Forelimb muscle (tissue), 1 donor: ENCODE results near the gene AFM. TPM values are rescaled to one million over a fixed set of nuclear protein-coding genes. Genes with fewer than 3 reads are reported as not detected.

Experiments used
- DNase-seq: peaks from one replicate; pipeline ENCODE4 v3.0.0-alpha.2; 2013; ENCODE audit warnings: low read depth
- polyA plus RNA-seq: library from polyadenylated mRNA; unstranded; fragments of 120-200 nt; gene quantifications from one replicate; pipeline ENCODE4 v1.2.1, GENCODE V29; 2013; ENCODE audit not compliant: insufficient read length

Gene AFM
- polyA plus RNA-seq, 1 donor: not detected

DNA sequence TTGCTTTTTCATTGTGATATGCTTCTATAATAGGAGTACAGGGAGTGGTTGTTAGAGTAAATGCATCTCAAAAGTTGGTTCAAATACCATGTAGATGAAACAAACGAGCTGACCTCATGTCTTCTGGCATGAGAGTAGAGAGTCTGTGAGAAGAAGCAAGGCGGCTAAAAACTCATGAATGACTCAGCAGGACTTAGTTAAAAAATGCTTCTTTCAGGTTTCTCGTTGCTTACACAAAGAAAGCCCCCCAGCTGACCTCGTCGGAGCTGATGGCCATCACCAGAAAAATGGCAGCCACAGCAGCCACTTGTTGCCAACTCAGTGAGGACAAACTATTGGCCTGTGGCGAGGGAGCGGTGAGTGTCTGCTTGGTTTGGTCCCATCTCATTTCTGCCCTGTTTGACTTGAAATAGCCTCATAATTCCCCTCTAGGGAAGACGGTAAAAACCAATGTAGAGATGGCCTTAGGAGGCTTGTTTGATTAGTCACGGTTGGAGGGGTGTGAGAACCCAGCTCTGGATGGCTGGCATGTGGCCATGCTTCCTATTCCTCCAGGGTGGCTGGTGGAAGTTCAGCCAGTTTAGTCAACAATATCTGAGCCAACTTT lies 31.0 kb upstream of the AFM start:
- no peak for DNase-seq

DNA sequence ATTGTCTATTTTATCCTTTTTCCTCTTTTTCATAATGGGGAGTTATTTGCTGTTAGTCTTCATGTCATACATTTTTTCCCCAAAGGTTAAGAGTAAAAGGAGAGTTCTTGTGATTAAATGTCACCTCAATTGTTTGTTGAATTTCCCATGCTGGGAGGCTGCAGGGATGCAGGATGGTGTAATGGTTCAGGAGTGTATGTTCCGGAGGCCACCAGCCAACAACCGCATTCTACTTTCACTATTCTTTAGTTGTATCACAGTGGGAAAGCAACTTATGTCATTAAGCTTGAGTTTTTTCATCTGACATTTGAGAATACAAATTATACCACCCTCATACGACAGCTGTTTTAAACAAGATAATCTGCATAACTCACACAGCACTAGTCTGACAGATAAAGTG lies 30.1 kb upstream of the AFM start:
- no peak for DNase-seq

GRCh38 chr4:73451981-73452747 lies 29.4 kb upstream of the AFM start:
- DNase-seq: no peak

- DNase-seq: no peak
Measured at GRCh38 chr4:73452953-73453700, 28.4 kb upstream of the AFM start.

GRCh38 chr4:73453701-73454005 lies 27.9 kb upstream of the AFM start:
- DNase-seq: no peak

DNA sequence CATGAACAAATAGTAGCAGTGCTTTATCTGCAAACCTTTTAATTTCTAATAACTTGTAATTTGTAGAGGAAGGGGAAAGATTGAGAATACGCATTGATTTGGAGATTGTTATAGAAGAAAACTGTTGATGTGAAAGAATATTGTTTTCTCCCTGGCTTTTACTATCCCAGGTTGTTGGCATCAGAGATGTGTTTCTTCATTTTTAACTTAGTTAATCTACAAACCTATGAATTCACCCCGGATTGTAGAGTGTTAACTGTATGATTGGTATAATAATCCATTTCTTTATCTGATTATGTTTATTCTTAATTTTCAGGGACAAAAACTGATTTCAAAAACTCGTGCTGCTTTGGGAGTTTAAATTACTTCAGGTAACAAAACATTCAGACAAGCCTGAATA lies 26.6 kb upstream of the AFM start:
- no peak for DNase-seq

DNA sequence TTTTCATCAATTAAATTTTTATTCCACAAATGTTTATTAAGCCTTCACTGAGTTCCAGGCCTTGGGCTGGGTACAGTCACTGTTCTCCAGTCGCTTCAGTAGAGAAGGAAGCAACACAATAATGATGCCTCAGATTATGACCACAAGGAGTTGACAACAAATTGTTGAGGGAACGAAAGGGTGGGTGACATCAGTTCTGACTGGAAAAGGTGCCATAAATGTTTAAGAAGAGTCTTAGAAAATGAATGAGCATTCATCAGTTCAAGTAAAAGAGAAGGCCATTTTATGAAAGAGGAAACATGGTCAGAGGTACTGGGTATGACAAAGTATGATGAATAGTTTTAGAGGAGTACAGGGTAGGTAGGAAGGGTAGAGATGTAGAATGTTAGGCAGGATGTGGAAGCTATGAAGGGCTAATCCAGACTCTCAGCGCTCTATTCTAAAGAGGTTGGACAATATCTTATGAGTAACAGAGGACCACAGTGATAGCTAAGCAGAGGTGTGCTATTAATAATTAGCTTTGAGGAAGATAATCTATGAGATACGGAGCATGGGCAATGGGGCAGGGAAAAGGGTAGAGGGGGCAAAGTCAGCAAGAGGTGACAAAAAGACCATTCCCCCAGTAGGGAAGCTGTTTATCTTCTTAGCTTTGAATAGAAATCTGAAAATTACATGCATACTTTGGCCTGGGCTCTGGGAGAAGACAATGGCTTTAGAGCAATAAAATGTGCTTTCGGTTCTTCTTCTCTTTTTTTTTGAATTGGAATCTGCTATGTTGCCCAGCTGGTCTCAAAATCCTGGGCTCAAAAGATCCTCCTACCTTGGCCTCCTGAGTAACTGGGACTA lies 25.1 kb upstream of the AFM start:
- DNase-seq: no peak

DNA sequence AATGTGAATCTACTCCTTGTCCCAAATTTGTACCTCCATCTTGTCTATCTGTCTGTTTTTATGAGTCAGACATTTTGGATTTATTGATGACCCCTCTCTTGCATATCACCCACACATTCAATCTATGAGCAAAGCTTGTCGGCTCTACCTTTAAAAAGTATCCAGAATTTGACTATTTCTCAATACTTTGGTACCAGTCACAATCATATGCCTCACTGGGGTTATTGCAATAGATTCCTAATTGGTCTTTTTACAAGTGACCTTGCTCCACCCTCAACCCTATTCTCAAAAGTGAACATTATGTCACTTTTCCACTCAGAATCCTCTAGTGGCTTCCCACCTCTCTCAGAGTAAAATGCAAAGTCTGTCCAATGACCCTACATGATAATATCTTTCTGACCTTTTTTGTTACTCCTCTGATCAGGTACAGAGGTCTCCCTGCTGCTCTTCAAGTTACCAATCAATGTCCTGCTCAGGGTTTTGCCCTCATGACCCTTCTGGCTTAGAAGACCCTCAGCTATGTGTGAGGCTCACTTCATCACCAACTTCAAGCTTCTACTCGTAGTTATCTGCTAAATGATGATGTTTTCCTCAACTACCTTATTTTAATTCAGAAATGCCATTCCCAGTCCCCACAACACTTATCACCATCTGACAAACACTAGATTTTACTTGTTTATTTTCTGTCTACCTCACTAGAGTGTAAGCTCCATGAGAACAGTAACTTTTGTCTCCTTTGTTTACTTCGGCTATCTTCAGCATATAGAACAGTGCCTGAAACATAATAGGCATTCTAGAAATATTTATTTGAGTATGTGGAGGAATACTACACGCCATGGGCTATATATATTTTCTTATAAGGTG lies 23.1 kb upstream of the AFM start:
- no peak for DNase-seq

DNA sequence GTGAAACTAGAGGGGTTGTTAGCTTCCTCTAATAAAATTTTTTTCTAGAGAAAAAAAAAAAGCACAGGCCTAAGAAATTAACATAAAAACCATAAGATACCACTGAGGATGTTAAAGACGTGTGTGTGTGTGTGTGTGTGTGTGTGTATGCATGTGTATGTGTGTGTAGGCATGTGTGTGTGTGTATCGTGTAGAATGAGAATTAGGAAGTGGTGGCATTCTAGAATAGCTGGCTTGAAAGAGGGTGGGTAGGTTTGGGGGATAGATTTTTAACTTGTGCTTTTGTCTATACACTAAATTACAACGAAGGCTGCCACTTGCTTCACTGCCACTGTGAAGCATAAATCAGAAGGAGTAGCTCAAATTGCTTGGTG lies 22.5 kb upstream of the AFM start:
- DNase-seq: no peak

GRCh38 chr4:73460913-73461522 lies 20.5 kb upstream of the AFM start:
- no peak for DNase-seq

DNA sequence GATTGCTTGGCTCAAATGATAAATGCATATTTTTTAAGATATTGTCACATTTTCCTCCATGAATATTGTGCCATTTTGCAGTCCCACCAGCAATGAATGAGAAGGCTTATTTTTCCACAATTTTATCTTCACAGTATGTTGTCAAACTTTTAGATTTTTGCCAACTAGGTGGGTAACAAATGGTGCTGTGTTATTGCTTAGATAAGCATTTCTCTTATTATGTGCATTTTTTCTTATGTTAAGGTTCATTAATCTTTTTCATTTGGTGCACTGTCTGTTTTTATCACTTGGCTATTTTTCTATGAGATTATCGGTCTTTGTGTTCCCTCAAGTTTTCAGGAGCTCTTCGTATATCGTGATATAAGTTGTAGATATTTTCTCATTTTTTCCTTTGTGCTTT lies 13.4 kb upstream of the AFM start:
- no peak for DNase-seq

DNA sequence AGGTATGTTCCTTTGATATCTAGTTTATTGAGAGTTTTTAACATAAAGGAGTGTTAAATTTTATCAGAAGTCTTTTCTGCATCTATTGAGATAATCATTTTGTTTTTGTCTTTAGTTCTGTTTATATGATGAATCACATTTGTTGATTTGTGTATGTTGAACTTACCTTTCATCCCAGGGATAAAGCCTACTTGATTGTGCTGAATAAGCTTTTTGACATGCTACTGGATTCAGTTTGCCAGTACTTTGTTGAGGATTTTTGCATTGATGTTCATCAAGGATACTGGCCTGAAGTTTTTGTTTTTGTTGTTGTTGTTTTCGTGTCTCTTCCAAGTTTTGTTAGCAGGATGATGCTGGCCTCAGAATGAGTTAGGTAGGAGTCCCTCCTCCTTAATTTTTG lies 10.8 kb upstream of the AFM start:
- no peak for DNase-seq

- DNase-seq: no peak
Measured at GRCh38 chr4:73477176-73477575, 4.4 kb upstream of the AFM start.

GRCh38 chr4:73479323-73479722 lies 2.2 kb upstream of the AFM start:
- no peak for DNase-seq

DNA sequence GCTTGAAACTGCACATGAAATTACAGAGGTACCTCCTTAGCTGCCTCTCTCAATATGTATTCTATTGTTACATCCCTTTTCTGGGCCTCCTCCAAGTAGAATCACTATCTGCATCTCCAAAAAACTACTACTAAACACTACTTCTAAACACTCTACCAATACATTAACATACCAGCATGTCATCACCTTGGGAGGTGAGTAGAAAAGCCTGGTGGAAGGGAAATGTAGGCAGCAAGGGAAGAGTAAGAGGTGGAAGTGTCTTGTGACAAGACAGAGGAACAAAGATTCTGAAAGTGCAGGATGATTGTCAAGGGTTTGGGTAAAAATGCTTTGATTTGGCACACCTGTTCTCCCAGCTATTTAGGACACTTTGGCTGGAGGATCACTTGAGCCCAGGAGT lies 3.5 kb downstream of the AFM start:
- no peak for DNase-seq

- no peak for DNase-seq
Measured at GRCh38 chr4:73485596-73485995, 4.1 kb downstream of the AFM start.

DNA sequence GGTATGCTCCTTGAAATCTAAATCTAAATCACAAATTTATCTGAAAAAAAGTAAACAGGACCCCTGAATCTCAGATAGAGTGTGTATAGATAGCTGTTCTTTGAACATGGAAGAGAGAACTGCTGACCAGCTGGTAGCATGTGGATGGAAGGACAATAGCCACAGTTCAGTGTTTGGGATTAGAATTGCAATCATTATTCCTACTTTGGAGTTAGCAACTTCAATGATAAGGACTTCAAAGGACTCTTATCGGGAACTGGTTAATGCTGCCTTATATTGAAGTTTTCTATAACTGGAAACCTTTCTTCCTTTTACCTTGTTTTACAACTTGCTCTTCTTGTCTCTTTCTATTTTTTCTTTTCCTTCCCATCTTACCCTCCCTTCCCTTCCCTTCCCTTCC lies 5.0 kb downstream of the AFM start:
- no peak for DNase-seq

GRCh38 chr4:73487233-73487632 lies 5.7 kb downstream of the AFM start:
- DNase-seq: no peak

DNA sequence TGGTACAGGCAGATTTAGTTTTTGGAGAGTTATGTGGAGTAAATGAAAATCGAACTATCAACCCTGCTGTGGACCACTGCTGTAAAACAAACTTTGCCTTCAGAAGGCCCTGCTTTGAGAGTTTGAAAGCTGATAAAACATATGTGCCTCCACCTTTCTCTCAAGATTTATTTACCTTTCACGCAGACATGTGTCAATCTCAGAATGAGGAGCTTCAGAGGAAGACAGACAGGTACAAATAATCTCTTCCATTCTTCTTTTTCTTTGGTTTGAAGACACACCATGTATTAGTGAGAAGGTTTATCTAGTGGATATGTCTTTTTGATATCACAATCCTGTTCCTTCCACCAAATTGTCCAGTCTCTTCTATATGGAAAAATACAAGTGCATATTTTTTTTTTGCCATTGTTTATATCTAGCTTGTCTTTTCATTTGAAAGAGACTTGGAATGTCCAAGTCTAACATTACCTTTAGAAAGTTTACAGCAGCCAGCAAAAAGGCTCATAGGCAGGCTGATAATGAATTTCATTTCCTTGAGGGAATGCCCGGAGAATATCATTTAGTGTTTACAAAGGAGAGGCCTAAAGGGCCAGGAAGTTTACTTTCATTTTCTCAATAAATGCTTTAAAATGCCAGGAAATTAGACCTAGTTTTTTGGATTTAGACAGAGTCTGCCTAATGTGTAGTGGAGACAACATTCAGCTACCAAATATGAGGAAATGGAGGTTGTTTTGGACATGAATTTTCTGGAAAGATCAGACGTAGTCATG lies 18.6 kb downstream of the AFM start:
- no peak for DNase-seq

DNA sequence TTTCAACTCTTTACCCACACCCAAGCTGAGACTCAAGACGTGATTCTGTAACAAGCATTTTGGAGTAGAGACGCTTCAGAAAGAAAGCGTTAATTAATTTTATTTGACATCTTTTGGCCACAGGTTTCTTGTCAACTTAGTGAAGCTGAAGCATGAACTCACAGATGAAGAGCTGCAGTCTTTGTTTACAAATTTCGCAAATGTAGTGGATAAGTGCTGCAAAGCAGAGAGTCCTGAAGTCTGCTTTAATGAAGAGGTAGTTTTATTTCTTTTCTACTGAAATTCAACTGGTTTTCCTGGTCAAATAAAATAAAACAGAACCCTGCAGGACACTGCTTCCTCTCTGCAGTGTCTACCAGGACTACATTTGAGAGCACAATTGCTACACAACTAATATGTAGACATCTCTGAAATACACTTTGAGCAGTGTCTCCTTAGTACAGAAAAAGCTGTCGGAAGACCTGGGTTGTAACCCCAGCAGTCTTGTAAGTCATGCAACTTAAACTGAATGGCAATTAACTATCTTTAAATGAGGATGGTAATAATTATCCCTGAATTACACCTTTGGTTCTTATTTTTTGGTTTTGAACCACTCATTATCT lies 20.2 kb downstream of the AFM start:
- no peak for DNase-seq
